ENCODE data around the gene CEACAM18.

The CEACAM18 gene

DNA sequence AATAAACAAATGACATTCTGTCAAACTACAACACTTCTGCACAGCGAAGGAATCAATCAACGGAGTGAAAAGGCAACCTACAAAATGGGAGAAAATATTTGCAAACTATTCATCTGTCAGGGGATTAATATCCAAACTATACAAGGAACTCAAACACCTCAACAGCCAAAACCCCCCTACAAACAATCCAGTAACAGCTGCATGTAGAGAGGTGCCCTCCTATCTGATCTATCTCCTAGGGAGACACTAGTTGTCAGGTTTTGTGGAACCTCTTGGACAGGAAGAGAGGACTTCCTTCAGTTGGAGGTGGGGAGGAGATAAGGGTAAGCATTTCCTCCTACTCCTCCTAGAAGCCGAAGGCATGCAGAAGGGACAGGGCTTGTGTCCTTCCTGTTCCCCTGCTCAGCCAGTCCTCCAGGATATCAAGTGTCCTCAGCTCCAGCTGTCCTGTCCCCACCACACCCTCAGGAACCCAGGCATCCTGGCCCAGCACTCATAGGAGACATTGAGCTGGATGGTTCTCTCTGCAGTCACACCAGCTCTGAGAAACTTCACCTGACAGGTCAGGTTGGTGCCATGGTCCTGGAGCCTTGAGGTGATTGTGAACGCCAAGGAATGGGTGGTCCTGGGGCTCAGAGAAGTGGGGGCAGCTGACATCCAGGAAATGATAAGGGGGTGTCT is 10.3 kb upstream of the CEACAM18 start:
- no peak for DNase-seq
- no peak for ATAC-seq (replicated peaks)
- Mint-ChIP-seq H3K36me3 (ENCODE audit: insufficient read depth) (no peaks in the 10 kb centered on the region), H3K27ac (no peak overlapping the region), H3K4me1 (ENCODE audit: low read depth in 2 of 2) (peaks cover 5 to 10% of the 10 kb centered on the region in 2 donors), H3K4me3 (no peak overlapping the region), H3K9me3 (no peaks in the 10 kb centered on the region), H3K27me3 (peaks cover 43 to 79% of the 10 kb centered on the region in 2 donors)

DNA sequence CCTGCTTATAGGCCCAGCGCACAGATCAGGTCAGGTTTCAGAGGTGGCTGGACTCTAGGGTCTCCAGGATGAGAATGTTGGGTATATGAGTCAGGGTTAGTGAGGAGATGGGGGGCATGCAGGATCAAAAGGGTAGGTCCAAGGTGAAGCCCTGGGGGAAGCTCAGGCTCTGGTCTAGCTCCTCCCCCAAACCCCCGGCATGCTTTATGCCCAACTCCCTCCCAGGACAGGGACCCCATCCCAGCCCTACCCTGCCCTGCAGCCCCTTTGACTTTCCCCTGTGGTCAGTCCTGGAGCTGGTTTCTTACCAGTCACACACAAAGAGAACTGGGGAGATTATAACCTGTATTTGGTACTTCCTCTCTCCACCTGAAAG is 9.8 kb upstream of the CEACAM18 start:
- H3K27me3 Mint-ChIP-seq = peaks cover 44 to 79% of the 10 kb centered on the region in 2 donors
- H3K9me3 Mint-ChIP-seq = no peaks in the 10 kb centered on the region
- no peaks in the 10 kb centered on the region for H3K36me3 Mint-ChIP-seq (ENCODE audit: insufficient read depth)
- DNase-seq (no peak), ATAC-seq (replicated peaks) (no peak)
- H3K4me1 Mint-ChIP-seq (ENCODE audit: low read depth in 2 of 2) = peaks cover 5 to 7% of the 10 kb centered on the region in 2 donors
- H3K27ac Mint-ChIP-seq = no peak overlapping the region
- no peak overlapping the region for H3K4me3 Mint-ChIP-seq

DNA sequence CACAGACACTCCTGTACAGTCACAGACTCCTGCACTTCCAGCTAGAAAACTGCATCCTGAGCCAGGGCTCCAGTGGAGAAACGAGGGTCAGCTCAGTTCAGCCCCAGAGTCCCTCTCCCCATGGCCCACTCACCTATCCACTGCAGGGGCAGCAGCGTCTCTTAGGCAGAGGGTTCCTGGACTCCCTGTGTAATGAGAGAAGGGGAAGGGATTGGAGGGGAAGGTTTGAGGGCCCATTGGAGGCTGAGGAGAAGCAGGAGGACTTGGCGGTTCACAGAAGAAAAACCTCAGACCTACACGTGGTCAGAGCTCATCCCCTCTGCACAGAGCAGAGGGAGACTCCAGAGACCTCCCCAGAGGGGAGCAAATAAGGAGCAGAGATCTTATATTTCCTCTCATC is 9.2 kb upstream of the CEACAM18 start:
- ATAC-seq (replicated peaks) (no peak), DNase-seq (no peak)
- Mint-ChIP-seq H3K9me3 (no peaks in the 10 kb centered on the region), H3K36me3 (ENCODE audit: insufficient read depth) (no peaks in the 10 kb centered on the region), H3K27ac (no peak overlapping the region), H3K4me1 (ENCODE audit: low read depth in 2 of 2) (peaks cover 4 to 7% of the 10 kb centered on the region in 2 donors), H3K27me3 (peaks cover 47 to 79% of the 10 kb centered on the region in 2 donors), H3K4me3 (no peak overlapping the region)

DNA sequence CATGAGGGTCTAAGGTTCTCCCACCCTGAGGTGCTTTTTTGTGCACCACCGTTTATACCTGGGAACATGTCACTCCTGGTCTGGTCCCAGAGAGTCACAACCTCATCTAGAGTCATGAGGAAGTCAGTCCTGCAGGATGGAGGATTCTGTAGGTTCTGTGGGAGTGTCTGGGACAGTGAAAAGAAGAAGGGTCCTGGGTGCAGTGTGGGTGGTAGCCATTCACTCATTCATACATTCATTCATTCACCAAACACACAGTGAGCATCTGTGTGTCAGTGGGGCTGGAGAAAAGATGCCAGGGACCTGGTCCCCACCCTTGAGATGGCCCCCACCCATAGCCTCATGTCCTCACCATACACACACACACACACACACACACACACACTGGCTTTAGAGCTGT is 8.7 kb upstream of the CEACAM18 start:
- no peaks in the 10 kb centered on the region for H3K9me3 Mint-ChIP-seq
- H3K4me3 Mint-ChIP-seq = no peak overlapping the region
- no peak for DNase-seq
- H3K27me3 Mint-ChIP-seq = peaks cover 46 to 80% of the 10 kb centered on the region in 2 donors
- H3K27ac Mint-ChIP-seq = no peak overlapping the region
- ATAC-seq (replicated peaks) = no peak
- H3K36me3 Mint-ChIP-seq (ENCODE audit: insufficient read depth) = no peaks in the 10 kb centered on the region
- peaks cover 4 to 7% of the 10 kb centered on the region in 2 donors for H3K4me1 Mint-ChIP-seq (ENCODE audit: low read depth in 2 of 2)

DNA sequence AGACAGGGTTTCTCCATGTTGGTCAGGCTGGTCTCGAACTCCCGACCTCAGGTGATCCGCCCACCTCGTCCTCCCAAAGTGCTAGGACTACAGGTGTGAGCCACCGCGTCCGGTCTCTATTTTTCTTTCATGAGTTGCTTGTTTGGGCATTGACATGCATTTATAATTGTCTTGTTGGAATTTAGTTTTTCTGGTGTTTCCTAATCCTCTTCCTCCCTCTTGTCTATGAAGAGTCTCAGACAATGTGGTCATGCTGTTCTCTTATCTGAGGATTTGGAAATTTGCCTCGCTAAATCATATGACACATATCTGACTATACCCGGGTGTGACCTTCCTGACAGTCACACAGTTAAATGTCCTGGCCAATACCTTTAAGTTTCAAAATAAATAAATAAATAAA is 7.4 kb upstream of the CEACAM18 start:
- H3K27me3 Mint-ChIP-seq = peaks cover 48 to 83% of the 10 kb centered on the region in 2 donors
- peaks cover 3% of the 10 kb centered on the region for H3K36me3 Mint-ChIP-seq (ENCODE audit: insufficient read depth)
- DNase-seq = no peak
- no peak overlapping the region for H3K27ac Mint-ChIP-seq
- H3K9me3 Mint-ChIP-seq = no peaks in the 10 kb centered on the region
- ATAC-seq (replicated peaks) = no peak
- H3K4me1 Mint-ChIP-seq (ENCODE audit: low read depth in 2 of 2) = peaks cover 4 to 7% of the 10 kb centered on the region in 2 donors
- H3K4me3 Mint-ChIP-seq = no peak overlapping the region

DNA sequence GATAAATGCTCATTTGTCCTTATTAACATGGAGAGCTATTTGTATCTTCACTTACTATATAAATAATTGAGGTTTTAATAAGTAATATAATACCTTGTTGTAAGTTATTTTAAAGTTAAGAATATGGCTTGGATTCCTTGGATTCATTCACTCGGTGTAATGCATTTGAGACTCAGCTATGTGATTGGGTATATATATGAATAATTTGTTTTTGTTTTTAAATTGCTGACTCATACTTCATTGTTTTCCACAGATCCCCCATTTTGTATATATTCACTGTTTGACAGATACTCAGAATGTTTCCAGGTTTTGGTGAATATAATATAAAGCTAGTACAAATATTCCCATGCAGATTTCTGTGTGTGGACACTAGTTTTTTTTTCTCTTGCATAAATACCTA is 6.8 kb upstream of the CEACAM18 start:
- Mint-ChIP-seq H3K27me3 (peaks cover 45 to 84% of the 10 kb centered on the region in 2 donors), H3K27ac (no peak overlapping the region), H3K4me3 (no peak overlapping the region), H3K36me3 (ENCODE audit: insufficient read depth) (peaks cover 3% of the 10 kb centered on the region), H3K4me1 (ENCODE audit: low read depth in 2 of 2) (peaks cover 4 to 7% of the 10 kb centered on the region in 2 donors), H3K9me3 (no peaks in the 10 kb centered on the region)
- DNase-seq (no peak), ATAC-seq (replicated peaks) (no peak)

DNA sequence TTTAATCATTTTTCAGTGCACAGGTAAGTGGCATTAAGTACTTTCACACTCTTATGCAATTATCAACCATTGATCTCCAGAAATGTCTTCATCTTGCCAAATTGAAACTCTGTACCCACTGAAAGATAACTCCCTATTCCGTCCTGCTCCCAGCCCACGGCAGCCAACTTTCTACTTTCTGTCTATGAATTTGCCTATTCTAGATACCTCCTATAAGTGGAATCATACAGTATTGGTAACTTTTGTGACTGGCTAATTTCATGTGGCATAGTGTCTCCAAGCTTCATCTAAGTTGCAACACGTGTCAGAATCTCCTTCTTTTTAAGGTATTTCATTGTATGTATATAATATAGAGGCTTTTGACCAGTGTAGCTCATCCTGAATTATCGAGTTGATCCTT is 5.7 kb upstream of the CEACAM18 start:
- H3K9me3 Mint-ChIP-seq = no peaks in the 10 kb centered on the region
- H3K36me3 Mint-ChIP-seq (ENCODE audit: insufficient read depth) = peaks cover 3% of the 10 kb centered on the region
- no peak overlapping the region for H3K27ac Mint-ChIP-seq
- H3K27me3 Mint-ChIP-seq = peaks cover 49 to 79% of the 10 kb centered on the region in 2 donors
- no peak for DNase-seq
- no peak overlapping the region for H3K4me3 Mint-ChIP-seq
- ATAC-seq (replicated peaks) = no peak
- H3K4me1 Mint-ChIP-seq (ENCODE audit: low read depth in 2 of 2) = peaks cover 4 to 7% of the 10 kb centered on the region in 2 donors

DNA sequence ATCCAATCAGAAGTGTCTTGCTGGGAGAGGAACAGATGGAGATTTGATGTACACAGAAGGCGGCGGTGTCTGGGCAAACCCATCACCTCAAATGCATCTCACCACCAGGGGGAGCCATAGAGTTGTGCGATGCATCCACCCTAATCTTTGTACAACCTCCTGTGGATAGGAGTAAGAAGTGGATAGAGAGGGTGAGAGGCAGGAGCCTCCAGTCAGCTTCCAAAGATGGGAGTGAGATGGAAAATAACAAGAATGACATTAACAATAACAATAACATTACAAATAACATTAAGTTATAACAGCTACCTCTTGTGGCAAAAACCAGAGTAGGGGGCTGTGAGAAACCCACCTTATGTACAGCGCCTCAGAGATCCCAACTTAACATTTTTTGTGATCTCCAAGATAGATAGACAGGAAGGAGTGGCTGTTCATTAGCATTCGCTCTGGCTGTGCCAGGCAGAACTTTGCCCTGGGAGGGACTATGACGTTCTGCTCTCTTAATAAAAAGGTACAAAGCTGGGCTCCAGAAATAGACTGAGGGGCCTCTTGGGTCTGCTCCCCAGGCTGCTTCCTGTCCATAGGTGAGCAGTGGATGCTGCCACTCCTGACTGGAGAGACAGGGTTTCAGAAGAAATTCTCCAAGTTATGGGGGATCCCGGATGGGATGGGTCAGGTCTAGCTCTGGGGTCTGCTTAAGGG is 5.2 kb upstream of the CEACAM18 start:
- Mint-ChIP-seq H3K9me3 (no peaks in the 10 kb centered on the region), H3K4me1 (ENCODE audit: low read depth in 2 of 2) (peaks cover 2 to 7% of the 10 kb centered on the region in 2 donors), H3K27ac (no peak overlapping the region), H3K27me3 (peaks cover 51 to 81% of the 10 kb centered on the region in 2 donors), H3K36me3 (ENCODE audit: insufficient read depth) (peaks cover 3% of the 10 kb centered on the region), H3K4me3 (no peak overlapping the region)
- DNase-seq (peak; percentile 80 to 82 (median 81)), ATAC-seq (replicated peaks) (peak; percentile 79)

DNA sequence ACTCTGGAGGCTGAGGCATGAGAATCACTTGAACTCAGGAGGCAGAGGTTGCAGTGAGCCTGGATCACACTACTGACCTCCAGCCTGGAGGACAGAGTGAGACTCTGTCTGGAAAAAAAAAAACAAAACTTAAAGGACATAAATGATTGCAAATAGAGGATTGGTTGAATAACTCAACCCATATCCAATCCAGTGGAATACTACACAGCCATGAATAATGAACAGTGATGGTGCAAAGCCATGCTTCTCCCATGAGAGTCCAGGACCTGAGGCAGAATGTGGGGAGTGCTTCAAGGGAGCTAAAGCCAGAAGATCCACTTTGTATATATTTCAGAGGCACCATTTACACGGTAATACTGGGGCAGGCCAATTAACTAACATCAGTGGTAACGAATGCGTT is 2.2 kb upstream of the CEACAM18 start:
- H3K36me3 Mint-ChIP-seq (ENCODE audit: insufficient read depth) = peaks cover 3% of the 10 kb centered on the region
- ATAC-seq (replicated peaks) (no peak), DNase-seq (no peak)
- H3K9me3 Mint-ChIP-seq = no peaks in the 10 kb centered on the region
- peaks cover 75 to 94% of the 10 kb centered on the region in 2 donors for H3K27me3 Mint-ChIP-seq
- H3K4me3 Mint-ChIP-seq = no peak overlapping the region
- peaks cover 0 to 7% of the 10 kb centered on the region in 2 donors for H3K4me1 Mint-ChIP-seq (ENCODE audit: low read depth in 2 of 2)
- no peak overlapping the region for H3K27ac Mint-ChIP-seq

DNA sequence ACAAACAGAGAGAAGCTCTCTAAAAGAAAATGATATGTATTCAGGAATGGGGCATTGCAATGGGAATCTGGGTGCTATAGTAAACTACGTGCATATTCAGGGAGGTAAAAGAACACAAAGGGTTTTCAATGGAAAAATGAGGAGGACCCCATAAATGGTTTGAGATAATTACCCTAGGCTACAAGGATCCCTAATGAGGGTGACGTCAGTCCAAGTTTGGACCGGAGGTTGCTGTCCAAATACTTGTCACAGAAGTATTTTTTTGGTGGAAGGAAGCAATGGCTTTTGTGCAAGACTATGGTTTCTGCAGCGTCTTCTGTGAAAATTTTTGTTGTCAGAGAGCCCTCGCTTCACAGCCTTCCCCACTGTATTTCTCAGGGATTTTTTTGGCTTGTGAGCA is 995 bp upstream of the CEACAM18 start:
- Mint-ChIP-seq H3K4me1 (ENCODE audit: low read depth in 2 of 2) (peaks cover 0 to 7% of the 10 kb centered on the region in 2 donors), H3K4me3 (no peak overlapping the region), H3K9me3 (no peaks in the 10 kb centered on the region), H3K36me3 (ENCODE audit: insufficient read depth) (peaks cover 3% of the 10 kb centered on the region), H3K27ac (no peak overlapping the region), H3K27me3 (peaks cover 82 to 93% of the 10 kb centered on the region in 2 donors)
- ATAC-seq (replicated peaks) = no peak
- DNase-seq = no peak

DNA sequence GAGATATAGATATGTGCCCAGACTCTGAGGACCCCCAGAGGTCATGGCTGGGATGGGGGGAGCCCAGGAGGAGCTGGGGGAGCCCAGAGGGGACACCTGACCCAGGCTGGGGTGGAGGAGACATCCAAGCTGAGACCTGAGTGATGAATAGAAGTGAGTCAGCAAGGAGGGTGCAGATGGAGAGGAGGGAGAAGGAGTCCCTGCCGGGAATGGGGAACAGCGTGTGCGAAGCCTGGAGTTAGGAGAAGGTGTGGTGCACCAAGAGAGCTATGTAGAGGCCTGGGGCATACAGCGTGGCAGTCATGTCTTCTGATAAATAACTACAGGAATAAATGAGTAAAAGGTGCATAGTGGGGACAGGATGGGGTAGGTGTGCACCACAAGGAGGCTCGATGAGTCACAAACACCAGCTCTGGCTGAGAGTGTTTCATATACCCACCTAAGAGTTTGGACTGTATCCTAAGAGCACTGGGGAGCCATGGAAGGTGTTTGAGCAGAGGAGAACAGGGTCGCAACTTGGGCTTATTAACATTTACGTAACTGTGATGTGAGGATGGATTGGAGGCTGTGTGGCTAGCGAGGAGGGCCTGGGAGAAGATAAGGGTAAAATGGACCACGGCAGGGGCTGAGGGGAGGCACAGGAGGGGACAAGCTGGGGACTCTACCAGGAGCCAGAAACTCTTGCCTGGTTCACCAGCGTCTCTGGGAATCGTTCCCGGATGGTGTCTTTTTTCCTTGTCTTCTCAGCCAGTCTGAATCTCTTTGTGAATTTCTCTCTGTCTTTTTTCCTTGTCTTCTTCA is 1.4 kb downstream of the CEACAM18 start:
- Mint-ChIP-seq H3K4me3 (no peak overlapping the region), H3K4me1 (ENCODE audit: low read depth in 2 of 2) (no peaks in the 10 kb centered on the region), H3K9me3 (no peaks in the 10 kb centered on the region), H3K27me3 (peaks cover 77 to 91% of the 10 kb centered on the region in 2 donors), H3K36me3 (ENCODE audit: insufficient read depth) (peaks cover 3% of the 10 kb centered on the region), H3K27ac (no peak overlapping the region)
- no peak for ATAC-seq (replicated peaks)
- no peak for DNase-seq

DNA sequence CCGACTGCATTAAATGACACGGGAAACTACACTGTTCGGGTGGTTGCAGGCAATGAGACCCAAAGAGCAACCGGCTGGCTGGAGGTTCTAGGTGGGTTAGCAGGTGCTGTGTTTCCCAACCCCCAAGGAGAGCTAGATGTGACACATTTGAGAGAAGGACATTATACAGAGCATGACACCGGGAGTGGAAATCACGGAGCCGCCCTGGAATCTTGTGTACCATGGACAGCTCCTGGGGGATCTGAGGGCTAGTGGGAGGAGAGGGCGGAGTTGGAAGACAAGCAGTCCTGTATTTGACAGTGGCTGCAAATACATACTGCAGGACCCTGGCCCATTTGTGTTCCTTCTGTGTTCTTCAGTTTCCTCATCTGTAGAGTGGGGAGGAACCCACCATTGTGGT is 2.3 kb downstream of the CEACAM18 start:
- H3K4me3 Mint-ChIP-seq = no peak overlapping the region
- ATAC-seq (replicated peaks) (no peak), DNase-seq (no peak)
- H3K27me3 Mint-ChIP-seq = peaks cover 75 to 91% of the 10 kb centered on the region in 2 donors
- no peaks in the 10 kb centered on the region for H3K9me3 Mint-ChIP-seq
- no peaks in the 10 kb centered on the region for H3K4me1 Mint-ChIP-seq (ENCODE audit: low read depth in 2 of 2)
- no peaks in the 10 kb centered on the region for H3K36me3 Mint-ChIP-seq (ENCODE audit: insufficient read depth)
- no peak overlapping the region for H3K27ac Mint-ChIP-seq

DNA sequence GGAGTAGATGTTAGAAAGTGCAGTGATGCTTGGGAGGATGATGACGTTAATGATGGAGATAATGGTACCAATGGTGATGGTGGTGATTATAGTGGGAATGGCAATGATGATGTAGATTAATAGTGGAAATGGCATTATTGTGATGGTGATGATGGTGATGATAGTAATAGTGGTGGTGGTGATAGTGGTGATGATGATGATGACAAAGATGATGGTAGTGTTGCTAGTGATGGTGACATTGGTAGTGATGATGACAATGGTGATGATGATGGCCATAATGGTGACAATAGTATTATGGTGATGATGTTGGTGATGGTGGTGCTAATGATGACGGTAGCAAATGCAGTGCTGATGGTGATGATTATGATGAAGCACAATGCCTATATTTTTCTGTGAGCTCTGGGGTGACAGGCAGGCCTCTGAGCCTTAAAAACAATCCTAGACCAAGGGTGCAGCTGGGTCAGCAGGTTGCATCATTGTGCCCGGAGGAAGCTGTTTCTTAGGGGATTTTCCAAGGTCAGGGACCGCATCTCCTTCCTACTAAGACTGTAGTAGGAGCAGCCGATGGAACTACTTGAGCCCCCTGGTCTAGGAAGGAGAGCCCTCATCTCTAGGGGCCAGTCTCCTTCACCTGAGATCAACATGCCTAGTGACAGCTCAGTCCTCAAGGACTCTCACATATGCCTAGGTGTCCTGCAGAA is 7.8 kb downstream of the CEACAM18 start:
- Mint-ChIP-seq H3K4me3 (no peak overlapping the region), H3K36me3 (ENCODE audit: insufficient read depth) (no peaks in the 10 kb centered on the region), H3K9me3 (no peaks in the 10 kb centered on the region), H3K27me3 (peaks cover 40 to 54% of the 10 kb centered on the region in 2 donors), H3K4me1 (ENCODE audit: low read depth in 2 of 2) (no peaks in the 10 kb centered on the region), H3K27ac (no peak overlapping the region)
- no peak for DNase-seq
- ATAC-seq (replicated peaks) = no peak

All from effector memory CD8-positive, alpha-beta T cell (primary cell).